ENCODE results near the gene PDGFA. TPM values are rescaled to one million over a fixed set of nuclear protein-coding genes. Genes with fewer than 3 reads are reported as not detected.

Gene PDGFA
- total RNA-seq, 4 donors from 2014 or later, result 20.9 to 35.1 (median 33.6) TPM

DNA sequence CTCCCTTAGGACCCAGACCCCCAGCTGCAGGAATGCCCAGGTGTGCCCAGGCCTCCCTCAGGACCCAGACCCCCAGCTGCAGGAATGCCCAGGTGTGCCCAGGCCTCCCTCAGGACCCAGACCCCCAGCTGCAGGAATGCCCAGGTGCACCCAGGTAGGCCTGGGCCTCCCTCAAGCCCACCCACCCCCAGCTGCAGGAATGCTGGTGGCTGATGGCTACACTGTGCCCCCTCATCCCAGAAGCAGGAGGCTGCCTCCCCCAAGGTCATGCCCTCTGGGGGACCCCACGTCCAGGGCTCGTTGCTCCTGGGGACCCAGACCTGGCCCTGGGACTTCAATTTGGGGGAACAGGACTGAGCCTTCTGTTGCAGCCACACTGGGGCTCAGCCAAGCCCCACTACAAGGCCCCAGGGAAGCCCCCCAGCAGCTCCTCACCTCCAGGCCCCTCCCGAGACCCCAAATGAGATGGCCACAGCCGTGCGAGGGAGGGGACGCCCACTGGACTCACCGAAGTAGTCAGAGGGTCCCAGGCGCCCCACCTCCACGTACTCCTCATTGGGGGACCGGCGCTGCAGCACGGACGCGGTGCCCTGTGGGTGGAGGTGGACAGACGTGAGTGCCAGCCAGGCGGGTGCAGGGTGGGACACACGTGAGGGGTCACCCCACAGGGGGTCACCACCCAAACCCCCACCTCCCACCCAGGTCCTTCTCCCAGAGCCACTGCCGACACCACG lies 31.4 kb upstream of the PDGFA start:
- no peak overlapping the region for H3K4me3 ChIP-seq
- intact Hi-C loops (cut with DNase I; ENCODE audit: low total_unique reads), result no loop called here
- TF ChIP-seq, protein P1, sequence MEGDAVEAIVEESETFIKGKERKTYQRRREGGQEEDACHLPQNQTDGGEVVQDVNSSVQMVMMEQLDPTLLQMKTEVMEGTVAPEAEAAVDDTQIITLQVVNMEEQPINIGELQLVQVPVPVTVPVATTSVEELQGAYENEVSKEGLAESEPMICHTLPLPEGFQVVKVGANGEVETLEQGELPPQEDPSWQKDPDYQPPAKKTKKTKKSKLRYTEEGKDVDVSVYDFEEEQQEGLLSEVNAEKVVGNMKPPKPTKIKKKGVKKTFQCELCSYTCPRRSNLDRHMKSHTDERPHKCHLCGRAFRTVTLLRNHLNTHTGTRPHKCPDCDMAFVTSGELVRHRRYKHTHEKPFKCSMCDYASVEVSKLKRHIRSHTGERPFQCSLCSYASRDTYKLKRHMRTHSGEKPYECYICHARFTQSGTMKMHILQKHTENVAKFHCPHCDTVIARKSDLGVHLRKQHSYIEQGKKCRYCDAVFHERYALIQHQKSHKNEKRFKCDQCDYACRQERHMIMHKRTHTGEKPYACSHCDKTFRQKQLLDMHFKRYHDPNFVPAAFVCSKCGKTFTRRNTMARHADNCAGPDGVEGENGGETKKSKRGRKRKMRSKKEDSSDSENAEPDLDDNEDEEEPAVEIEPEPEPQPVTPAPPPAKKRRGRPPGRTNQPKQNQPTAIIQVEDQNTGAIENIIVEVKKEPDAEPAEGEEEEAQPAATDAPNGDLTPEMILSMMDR (IDR thresholded peaks at IDR 0.05), result no peak
- no peak for TF ChIP-seq POLR2A (IDR thresholded peaks at IDR 0.05)
- no peaks in the 10 kb centered on the region for H3K9me3 ChIP-seq
- no peaks in the 10 kb centered on the region for H3K36me3 ChIP-seq
- H3K4me1 ChIP-seq, result no peaks in the 10 kb centered on the region
- H3K27me3 ChIP-seq, result no peaks in the 10 kb centered on the region
- no peak overlapping the region for H3K27ac ChIP-seq
- no peak for DNase-seq

DNA sequence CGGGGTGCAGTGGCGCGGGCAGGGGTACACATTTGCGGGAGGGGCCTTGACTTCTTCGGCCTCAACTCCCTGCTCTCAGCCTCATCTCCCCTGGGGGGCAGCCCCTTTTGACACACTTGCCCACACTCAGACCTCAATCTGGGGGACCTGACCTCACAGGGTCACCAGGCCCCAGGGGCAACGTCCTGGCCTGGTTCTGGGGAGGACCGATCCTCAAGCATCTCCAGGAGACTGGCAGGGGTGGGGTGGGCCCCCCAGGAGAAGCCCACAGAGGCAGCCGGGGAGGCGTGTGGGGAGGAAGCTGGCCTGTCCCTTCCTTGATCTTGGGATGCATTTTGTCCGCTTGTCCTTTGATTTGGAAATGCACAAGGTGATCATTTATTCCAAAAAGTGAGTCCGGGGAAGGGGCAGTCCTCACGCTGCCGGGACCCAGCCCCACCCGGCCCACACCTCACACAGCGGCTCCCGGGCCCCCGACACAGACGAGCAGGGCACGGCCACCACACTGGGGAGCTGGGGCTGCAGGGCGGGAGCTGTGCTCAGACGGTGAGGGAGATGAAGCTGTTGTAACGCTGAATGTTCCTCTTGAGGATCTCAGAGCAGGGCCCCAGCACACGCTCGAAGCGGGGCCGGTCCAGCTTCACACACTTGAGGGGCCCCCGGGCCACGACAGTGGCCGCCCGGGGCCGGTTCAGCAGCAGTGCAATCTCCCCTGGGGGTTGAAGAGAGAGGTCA lies 30.4 kb upstream of the PDGFA start:
- intact Hi-C loops (cut with DNase I; ENCODE audit: low total_unique reads), result no loop called here
- Histone ChIP-seq H3K27ac (no peak overlapping the region), H3K4me1 (no peaks in the 10 kb centered on the region), H3K36me3 (no peaks in the 10 kb centered on the region), H3K4me3 (no peak overlapping the region), H3K27me3 (no peaks in the 10 kb centered on the region), H3K9me3 (no peaks in the 10 kb centered on the region)
- TF ChIP-seq, protein P1 (IDR thresholded peaks at IDR 0.05), result no peak
- TF ChIP-seq POLR2A (IDR thresholded peaks at IDR 0.05), result no peak
- DNase-seq, result no peak

DNA sequence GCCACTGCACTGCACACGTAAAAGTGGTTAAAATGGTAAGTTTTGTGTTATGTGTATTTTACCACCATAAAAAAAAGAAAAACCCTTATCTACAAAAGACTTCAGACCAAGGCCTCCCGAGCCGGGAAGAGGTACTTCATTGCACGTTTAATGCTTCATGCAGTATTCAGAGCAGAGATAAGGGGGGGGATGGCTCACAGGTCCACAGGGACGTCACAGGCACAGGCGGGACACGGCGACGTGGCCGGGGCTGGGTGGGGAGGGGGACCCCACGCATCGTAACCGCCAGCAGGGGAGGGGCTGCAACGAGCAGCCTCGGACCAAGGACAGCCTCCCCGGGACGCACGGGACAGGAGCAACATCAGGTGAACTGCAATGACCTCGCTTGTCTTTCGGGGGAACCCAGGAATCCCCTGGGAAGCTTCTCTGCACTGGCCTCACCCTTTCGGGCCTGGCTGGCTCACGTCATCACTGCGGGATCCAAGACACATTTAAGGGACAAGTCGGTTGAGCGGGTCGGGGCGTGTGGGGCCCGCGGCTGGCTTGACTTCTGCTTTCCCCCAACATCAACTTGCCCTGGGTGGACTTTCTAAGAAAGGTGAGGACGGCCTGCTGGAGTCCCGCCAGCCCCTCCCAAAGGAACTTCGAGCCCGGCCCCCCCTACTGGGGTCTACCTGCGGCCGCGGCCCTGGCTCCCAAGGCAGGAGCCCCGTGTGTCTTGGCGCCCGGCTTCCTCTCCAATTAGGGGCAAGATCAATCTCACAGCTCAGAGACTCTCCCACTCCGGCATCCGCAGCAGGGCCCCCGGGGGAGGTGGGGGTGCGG lies 29.6 kb upstream of the PDGFA start:
- no peaks in the 10 kb centered on the region for H3K27me3 ChIP-seq
- no peak overlapping the region for H3K4me3 ChIP-seq
- TF ChIP-seq, protein P1 (IDR thresholded peaks at IDR 0.05), result no peak
- no peak for DNase-seq
- H3K9me3 ChIP-seq, result no peaks in the 10 kb centered on the region
- intact Hi-C loops (cut with DNase I; ENCODE audit: low total_unique reads), result no loop called here
- H3K36me3 ChIP-seq, result no peaks in the 10 kb centered on the region
- no peak overlapping the region for H3K27ac ChIP-seq
- H3K4me1 ChIP-seq, result no peaks in the 10 kb centered on the region

DNA sequence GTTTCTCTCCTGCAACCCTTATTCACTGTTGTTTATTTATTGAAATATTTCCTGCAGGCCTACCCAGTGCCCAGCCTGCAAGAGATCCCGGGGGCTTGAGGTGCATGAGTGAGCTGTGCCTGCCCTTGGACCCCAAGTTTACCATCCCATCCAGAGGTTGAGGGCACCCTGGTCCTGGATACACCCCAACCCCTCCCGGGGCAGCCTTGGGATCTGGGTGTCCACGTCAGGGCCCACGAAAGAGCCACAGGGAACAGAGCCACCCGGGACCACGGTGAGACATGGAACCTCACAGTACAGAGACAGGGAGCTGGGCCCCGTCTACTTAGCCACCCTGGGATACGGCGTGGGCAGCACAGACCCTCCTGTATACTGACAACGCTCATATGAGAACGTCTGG lies 28.8 kb upstream of the PDGFA start:
- intact Hi-C loops (cut with DNase I; ENCODE audit: low total_unique reads), result no loop called here
- TF ChIP-seq, protein P1 (IDR thresholded peaks at IDR 0.05), result no peak
- TF ChIP-seq POLR2A (IDR thresholded peaks at IDR 0.05), result no peak
- no peaks in the 10 kb centered on the region for H3K9me3 ChIP-seq
- no peak overlapping the region for H3K4me3 ChIP-seq
- no peak overlapping the region for H3K27ac ChIP-seq
- no peak for DNase-seq
- no peaks in the 10 kb centered on the region for H3K27me3 ChIP-seq
- no peaks in the 10 kb centered on the region for H3K36me3 ChIP-seq
- H3K4me1 ChIP-seq, result no peaks in the 10 kb centered on the region
